Fibroblast of the aortic adventitia (primary cell): ENCODE results near the gene KIAA0513. TPM values are rescaled to one million over a fixed set of nuclear protein-coding genes. Genes with fewer than 3 reads are reported as not detected.

Experiments
- DNase-seq: peaks from one replicate; pipeline ENCODE4 v3.0.0-alpha.2; 2010; ENCODE audit warnings: low read depth
- H3K4me3 ChIP-seq: 2 replicates; pipeline ENCODE4 v1.5.1; 2011; ENCODE audit warnings: low read depth, mild to moderate bottlenecking, control low read depth, low read length, moderate library complexity
- total RNA-seq: library from RNA; depleted of rRNA; stranded (reverse); fragments of >200 nt; gene quantifications from 2 replicates; pipeline ENCODE4 v1.2.3, GENCODE V29; 2012; ENCODE audit warnings: low replicate concordance
- TF ChIP-seq, protein P1 (sequence below): IDR thresholded peaks from 2 replicates; pipeline ENCODE4 v1.5.1; 2011; ENCODE audit warnings: mild to moderate bottlenecking, low read length, control low read depth, inconsistent platforms; ENCODE audit not compliant: insufficient read depth

The KIAA0513 gene
- total RNA-seq, 1 donor = 28.3 TPM

DNA sequence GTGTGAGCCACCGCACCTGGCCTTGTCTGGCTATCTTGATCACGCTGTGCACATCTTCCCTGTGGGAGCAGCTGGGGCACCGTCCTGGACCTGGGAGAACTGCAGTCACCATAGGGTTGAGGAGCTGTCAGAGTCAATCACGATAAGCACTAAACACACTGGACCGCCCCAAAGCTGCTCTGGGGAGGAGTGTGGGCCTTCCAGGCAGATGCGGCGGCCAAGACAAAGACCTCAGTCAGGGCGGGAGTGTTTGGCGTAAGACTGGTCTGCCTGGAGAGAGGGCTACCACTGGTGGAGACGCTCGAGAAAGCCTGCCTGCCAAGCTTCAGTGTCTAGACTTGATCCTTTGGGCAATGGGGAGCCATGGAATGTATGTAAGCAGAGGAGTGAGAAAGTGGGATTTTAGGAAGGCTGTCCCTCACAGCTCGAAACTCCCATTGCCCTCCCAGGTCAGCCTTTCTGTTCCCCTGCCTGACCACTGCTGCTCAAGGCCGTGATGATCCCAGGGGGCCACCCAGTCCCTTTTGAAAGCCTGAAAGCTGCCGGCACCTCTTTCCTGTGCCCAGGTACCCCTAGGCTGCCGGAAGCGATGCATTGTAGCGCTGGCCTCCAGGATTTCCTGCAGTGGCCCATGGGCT is 114.0 kb downstream of the KIAA0513 start:
- peak; percentile 34 for DNase-seq
- no peak overlapping the region for H3K4me3 ChIP-seq
- TF ChIP-seq, protein P1, sequence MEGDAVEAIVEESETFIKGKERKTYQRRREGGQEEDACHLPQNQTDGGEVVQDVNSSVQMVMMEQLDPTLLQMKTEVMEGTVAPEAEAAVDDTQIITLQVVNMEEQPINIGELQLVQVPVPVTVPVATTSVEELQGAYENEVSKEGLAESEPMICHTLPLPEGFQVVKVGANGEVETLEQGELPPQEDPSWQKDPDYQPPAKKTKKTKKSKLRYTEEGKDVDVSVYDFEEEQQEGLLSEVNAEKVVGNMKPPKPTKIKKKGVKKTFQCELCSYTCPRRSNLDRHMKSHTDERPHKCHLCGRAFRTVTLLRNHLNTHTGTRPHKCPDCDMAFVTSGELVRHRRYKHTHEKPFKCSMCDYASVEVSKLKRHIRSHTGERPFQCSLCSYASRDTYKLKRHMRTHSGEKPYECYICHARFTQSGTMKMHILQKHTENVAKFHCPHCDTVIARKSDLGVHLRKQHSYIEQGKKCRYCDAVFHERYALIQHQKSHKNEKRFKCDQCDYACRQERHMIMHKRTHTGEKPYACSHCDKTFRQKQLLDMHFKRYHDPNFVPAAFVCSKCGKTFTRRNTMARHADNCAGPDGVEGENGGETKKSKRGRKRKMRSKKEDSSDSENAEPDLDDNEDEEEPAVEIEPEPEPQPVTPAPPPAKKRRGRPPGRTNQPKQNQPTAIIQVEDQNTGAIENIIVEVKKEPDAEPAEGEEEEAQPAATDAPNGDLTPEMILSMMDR = no peak

DNA sequence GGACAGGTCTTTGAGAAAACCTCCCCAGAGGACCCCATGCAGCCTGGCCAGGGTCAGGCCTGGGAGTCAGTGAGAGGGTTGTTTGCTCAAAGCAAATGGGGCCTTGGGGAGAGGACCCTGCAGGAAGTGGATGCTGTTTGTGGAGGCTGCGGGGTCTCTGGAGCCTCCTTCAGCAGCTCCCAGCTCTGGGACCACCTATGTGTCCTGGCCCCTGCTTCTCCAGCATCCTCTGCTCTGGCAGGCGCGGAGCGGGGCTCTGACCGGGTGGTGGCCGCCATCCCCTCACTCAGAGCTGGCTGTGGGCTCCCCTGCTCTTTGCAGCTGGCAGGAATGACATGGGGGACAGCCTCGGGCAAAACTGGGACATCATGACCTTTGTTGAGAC is 114.5 kb downstream of the KIAA0513 start:
- DNase-seq = no peak
- no peak overlapping the region for H3K4me3 ChIP-seq
- TF ChIP-seq, protein P1 = no peak

DNA sequence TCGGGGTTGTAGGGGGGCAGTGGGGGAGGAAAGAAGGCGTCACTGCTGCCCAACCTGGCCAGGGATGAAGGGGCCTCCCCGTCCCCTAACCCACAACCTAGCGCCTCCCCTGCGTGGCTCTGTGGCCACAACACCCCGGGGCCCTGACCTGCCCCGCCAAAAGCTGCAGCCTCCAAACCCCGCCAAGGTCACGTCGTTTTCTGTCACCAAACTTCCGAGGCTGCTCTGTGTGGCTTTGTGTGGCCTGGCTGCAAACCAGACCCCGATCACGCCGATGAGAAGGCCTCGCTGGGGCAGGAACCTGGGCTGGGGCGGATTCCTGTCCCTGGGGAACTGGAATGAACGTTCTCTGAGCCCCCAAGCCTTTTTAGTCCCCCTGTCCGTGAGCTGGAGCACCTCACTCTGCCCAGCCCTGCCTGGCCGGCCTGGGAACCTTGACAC is 115.2 kb downstream of the KIAA0513 start:
- TF ChIP-seq, protein P1 = no peak
- no peak overlapping the region for H3K4me3 ChIP-seq
- DNase-seq = no peak

Other genes with a start within 250 kb of the KIAA0513 start
- 0.99 and 29.3 TPM in 2 replicates for gene CRISPLD2, start 207.8 kb upstream of the KIAA0513 start, total RNA-seq
- 45.6 and 82.5 TPM in 2 replicates for gene ZDHHC7, start 16.3 kb upstream of the KIAA0513 start, total RNA-seq
- not detected in 2 replicates for gene CIBAR2, start 84.7 kb downstream of the KIAA0513 start, total RNA-seq